GM15510 (cell line): ENCODE results near the gene SCARB1.

Experiments used
- POLR2A ChIP-seq: IDR thresholded peaks from 3 replicates; pipeline ENCODE4 v1.6.1; 2011; ENCODE audit warnings: borderline replicate concordance; ENCODE audit not compliant: insufficient read length; ENCODE audit errors: extremely low read depth

Gene SCARB1

DNA sequence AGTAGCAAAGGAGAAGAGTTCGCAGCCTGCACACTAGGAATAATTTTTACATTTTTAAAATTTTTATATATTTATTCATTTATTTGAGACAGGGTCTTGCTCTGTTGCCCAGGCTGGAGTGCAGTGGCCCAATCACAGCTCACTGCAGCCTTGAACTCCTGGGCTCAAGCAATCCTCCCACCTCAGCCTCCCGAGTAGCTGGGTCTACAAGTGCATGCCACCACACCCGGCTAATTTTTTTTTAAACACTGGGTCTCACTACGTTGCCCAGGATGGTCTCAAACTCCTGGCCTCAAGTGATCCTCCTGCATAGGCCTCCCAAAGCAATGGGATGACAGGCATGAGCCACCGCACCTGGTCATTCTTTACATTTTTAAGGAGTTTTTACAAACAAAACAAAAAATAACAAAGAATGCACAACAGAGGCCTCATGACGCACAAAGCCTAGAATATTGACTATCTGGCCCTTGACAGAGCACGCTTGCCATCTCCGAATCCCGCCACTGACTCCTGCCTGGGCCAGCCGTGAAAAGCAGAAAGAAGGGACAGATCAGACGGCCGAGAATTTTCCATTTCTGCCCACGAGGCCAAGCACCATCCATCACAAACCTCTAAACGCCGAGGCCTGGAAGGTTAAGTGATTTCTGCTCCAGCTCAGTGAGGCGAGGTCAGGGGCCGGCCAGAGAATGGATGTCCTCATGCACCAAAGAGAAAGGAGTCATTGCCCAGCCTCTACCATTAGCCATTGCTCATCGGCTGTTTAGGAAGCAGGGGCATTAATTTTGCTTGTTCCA, 120.0 kb downstream of the SCARB1 start:
- TF ChIP-seq POLR2A = no peak

DNA sequence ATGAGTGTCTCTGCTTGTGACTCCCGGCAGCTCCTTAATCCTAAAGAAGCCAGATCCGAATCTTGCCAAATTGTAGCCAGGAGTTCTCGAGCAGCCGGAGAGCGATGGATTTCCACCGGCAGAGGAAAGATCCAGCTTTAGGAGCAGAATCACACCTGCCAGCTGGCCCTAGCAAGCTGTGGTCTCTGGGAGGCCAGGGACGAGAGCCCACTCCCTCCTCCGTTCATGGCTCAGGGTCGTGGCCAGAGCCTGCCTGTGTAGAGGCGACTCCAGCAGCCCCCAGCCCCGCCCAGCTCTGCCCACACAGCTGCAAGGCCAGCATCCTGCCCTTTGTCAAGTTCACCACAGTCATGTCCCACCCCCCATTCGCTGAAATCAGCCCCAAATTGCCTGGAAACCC, 121.0 kb downstream of the SCARB1 start:
- TF ChIP-seq POLR2A = no peak

DNA sequence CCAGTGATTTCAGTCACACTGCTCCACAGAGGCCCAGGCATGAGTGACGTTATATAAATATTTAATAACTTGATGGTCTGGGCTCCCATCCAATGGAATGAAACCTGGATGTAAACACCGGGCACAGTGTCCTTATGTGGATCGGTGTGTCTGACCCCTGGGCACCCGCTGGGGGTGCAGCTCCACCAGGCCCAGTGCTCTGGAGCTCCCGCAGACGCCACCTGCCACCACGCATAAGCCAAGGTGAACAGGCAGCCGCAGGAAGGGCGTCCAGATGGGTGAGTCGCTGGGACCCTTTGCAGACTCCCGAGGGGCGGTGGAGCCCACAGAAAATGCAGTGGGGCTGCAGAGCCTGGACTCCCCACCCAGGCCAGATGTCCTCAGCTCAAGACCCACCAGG, 121.6 kb downstream of the SCARB1 start:
- no peak for TF ChIP-seq POLR2A

DNA sequence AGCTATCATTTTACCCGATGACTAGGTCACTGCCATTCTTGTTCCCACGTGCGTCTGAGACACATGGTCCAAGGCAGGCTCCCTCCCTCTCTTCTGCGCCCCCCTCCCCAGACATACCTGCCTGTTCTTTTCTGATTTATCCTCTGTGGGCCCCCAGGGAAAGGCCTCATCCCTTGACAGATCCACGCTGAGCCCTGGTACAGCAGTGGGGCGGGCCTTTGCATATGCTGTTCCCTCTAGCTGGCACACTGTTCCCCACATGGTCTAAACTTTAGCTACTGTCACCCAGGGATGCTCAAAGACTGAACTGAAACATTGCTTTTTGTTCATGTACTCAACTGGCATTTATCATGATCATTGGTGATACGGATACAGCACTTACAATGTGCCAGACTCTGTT, 122.5 kb downstream of the SCARB1 start:
- TF ChIP-seq POLR2A = no peak

DNA sequence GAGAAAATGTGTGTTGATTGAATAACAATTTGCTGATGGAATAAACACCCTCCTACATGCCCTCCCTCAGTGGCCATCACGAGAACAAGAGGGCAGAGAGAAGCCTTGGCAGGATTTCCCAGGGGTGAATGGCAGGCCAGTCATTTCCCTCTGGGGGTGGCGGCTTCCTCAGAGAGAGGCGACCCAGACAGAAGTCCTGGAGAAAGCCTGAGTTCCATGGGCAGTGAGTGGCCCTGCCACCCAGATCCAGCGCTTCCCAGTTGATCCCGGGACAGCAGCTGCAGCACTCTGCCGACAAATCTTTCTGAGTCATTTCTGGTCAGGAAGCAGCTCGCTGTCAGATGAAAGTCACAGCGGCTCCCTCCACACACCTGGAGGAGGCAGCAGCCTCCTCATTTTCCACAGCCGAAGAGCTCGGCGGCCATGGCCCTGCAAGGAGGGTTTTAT, 123.0 kb downstream of the SCARB1 start:
- TF ChIP-seq POLR2A = no peak

DNA sequence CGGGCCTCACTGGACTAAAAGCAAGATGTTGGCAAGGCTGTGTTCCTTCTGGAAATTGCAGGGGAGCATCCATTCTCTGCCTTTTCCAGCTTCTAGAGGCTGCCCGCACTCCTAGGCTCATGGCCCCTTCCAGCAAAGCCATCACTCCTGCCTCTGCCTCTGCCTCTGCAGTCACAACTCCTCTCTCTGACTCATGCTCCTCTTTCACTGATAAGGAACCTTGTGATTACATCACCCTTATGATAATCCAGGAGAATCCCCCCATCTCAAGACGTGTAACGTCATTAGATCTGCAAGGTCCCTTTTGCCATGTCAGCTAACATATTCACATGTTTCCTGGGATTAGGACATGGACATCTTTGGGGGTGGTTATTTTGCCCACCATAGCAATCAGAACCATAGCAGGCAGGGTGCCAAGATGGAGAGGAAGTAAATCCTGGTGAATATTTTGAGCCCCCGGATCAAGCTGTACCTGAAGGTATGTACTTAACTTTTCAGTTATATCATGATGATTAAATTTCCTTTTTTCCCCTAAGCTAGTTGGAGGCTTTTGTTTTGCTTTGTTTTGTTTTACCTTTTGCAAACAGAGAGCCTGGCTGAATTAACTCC, 123.6 kb downstream of the SCARB1 start:
- TF ChIP-seq POLR2A = no peak

DNA sequence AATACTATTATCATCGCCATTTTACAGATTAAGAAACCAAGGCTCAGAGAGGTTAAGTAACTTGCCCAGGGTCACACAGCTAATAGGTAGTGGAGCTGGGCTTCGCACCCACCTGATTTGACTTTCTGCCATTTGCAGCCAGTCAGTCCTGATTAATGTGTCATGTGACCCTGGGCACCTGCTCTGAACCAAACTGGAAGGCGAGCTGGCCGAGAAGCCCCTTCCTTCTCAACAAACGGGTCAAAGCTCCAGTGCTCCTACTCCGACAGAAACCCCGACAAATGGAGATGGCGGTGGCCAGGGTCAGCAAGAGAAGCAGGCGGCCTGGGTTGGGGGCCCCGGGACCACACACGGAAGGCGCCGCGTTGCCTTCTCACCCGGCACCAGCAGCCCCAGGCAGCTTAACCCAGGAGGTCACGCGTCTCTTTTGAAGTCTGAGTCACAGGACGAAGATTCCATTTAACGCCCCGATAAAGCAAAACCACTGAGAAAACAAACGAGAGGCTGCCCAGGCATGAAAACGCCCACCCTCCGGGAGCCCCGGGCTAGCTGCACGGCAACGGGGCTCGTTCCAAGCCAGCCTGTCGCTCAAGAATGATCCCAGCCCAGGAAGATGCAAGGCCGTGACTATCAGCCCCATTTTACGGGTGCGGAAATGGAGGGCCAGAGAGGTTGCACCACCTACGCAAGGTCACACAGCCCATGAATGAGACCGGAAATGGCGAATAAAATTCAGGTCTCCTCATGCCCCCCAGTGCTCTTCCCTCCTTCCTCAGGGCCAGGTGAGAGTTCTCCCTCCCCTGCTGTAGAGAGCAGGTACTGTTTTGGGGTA, 124.8 kb downstream of the SCARB1 start:
- TF ChIP-seq POLR2A = no peak

DNA sequence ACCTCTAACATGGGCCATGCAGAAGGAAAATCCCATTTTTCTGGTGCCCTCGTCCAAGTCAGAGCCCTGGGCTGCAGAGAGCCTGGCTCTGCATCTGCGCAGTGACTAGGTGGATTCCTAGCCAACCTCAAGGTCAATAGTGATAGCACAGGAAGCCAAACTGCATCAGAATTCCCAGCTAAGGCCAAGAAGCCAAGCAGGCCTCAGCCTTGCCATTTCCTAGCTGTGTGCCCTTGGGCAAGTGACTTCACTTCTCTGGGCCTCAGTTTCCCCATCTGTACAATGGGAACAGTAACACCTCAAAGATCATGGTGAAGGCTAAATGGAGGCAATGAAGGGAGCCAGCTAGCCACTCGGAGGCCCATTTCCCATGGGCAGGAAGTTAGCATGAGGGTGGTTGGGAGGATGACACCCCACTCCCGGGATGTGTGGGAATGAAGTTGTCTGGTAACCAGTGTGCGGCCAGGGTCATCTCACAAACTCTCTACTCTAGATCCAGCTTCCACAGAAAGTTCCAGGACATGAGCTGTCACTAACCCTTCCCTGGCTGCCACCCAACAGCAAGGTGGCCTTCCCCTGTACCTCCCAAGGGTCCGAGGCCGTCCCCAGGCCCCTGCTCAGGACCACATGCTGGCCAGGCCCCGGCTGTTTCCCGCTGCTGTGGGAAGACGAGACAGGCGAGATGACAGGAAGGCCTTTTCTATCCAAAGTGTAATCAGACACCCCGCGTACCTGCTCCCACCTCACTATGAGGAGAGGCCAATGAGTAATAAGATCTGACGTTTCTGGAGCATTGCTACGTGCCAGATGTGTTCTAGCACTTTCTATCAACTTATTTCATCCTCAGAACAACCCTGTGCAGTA, 125.7 kb downstream of the SCARB1 start:
- TF ChIP-seq POLR2A = no peak

DNA sequence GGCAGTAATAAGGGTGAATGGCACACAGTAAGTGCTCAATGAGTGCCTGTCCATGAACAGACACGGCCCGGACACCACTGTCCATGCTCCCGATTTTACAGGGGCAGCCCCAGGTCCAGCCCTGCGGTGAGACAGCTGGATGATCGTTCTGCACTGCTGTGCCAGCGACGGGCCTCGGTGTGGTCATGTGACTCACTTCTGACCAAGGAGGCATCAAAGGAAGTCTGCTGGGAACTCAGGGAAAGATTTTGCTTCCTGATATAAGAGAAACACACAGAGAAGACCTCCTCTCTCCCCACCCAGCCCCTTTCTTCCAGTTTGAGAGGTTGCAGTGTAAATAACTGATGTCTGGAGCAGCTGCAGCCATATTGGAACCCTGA, 126.6 kb downstream of the SCARB1 start:
- no peak for TF ChIP-seq POLR2A

DNA sequence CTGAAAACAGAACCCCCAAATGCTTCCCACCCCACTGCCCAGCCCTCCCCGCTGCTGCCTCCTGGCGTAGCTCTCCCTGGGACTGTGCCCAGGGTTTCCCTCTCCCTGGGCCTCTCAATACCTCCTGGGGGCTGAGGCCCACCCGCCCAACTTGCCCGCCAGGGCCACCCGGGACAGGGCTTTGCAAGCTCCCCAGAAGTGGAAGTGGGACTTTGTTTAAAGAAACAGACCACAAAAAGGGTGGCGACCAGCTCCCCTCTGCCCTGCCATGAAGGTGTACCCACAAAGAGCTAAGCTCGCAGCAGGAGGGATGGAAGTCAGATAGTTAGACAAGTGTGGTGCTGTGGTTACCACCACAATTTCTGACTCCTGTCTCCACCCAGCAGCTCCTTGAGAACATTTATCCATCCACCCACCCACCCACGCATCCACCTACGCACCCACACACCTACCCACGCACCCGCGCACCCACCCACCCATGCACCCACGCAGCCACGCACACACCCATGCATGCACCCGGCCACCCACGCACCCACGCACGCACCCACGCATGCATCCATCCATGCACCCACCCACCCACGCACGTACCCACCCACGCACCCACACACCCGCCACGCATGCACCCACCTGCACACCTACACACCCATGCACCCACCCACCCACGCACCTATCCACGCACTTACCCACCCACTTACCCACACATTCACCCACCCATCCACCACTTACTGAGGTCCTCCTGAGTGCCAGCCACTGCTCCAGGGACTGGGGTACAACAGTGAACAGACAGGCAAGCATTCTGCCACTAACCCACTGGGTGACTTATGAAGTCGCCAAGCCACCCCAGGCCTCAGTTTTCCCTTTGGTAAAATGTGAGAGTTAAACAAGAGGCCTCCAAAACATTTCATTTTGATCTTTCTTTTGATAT, 127.3 kb downstream of the SCARB1 start:
- no peak for TF ChIP-seq POLR2A

DNA sequence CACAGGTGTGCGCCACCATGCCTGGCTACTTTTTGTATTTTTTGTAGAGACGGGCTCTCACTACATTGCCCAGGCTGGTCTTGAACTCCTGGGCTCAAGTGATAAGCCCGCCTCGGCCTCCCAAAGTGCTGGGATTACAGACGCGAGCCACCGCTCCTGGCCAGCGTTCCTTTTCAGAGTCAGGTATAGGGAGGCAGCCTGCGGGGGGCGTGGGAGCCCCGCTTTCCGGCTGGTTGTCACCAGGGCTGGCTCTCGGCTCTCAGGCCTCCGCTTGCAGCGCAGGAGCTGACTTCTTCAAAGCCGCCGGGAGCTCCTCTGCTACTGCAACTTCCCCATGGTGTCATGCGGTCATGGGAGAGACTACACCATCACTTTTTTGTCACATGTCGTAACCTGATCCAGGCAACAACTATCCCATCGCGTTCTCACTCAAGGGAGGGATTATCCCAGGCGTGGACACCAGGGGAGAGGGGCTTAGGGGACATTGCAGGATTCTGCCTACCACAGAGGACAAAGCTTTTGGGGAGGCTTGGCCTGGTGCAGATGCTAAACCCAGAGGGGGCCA, 129.4 kb downstream of the SCARB1 start:
- TF ChIP-seq POLR2A = no peak

DNA sequence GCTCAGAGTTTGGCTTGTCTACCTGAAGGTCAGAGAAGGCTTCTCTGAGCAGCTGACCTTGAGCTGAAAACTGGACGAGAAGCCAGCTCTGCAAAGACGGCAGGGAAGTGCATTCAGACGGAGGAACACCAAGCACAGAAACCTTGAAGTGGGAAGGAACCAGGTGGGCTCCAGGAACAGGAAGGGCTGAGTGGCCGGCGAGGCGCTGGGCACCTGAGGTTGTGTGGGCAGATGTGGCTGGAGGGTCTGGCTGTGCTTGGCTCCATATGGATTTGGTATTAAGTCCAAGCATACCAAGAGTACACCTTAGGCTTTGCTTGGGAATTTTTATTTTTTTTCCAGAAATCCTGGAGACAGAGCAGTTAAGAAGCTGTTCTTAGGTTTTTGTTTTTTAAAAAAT, 130.6 kb downstream of the SCARB1 start:
- TF ChIP-seq POLR2A = no peak

DNA sequence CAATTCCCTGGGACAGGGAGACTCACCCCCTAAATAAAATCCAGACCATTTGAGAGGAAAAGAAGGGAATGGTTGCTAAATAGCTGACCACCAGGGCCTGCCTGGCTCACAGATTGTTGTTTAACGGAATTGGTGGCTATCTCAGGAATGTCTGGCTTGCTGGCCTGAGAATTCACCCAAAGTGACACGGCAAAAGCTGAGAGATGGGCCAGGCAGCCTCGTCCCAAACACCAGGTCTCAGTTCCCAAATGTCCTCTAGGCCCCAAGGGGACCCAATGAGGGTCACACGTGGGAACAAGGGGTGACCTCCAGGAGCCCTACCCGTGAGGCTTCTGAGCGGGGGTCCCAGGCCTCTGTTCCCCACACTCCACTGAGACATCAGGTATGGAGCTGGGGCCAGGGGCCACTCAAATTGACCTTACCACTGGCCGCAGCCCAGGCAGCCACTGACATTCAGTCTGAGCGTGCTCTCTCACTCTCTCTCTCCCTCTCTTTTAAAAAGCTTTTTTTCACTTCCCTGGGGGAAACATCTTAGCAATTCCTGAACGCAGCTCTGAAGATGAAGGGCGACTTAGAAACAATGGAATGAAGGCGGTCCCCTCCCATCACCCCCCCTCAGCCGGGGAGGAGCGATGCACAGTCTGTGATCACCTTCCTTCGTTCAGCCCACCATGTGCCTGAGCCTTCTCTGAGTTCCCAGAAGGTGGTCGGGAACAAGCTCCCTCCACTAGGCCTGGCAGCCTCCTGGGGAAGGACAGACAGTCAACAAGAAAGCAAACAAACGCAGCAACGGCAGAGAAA, 131.2 kb downstream of the SCARB1 start:
- TF ChIP-seq POLR2A = no peak

DNA sequence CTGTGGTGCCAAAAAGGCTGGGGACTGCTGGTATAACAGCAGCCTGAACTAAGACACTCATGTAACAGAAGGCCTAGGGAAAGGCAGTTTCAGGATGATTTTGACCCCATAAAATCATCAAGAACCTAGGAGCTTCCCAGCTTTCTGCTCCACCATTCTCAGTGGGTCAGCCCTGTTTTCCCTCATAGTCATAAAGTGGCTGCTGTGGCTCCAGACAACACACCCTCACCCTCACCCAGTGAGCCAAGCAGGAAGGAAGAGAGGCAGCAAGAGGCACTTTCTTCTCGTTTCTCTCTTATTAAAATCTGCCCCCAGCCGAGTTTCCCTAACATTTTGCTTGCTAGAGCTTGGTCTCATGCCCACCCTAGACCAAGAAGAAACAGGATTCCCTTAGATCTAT, 131.8 kb downstream of the SCARB1 start:
- no peak for TF ChIP-seq POLR2A
